Tibial nerve (tissue), 4 donors: ENCODE results near the gene SLC19A2. TPM values are rescaled to one million over a fixed set of nuclear protein-coding genes. Genes with fewer than 3 reads are reported as not detected.
A peak's percentile ranks its signal among the peaks of the same experiment; 100 is the strongest.

Source experiments
- DNase-seq, 2 donors: peaks; one replicate each; pipeline ENCODE4 v3.0.0-alpha.2; 2019; ENCODE audit warnings: low spot score in 2 of 2
- H3K27ac ChIP-seq, 4 donors: fragments of 200-600 bp; sonication (generic) in 3 of 4; one replicate each; pipeline ENCODE4 v1.5.1; 2017 to 2019; ENCODE audit warnings: mild to moderate bottlenecking in 1 of 4
- H3K27me3 ChIP-seq, 2 donors: fragments of 200-600 bp; sonication (generic) in 1 of 2; one replicate each; pipeline versions ENCODE4 v1.5.1 to v1.6.0; 2017 to 2019
- H3K36me3 ChIP-seq, 3 donors: fragments of 200-600 bp; sonication (generic); one replicate each; pipeline ENCODE4 v1.5.1; 2018 to 2019
- H3K4me1 ChIP-seq, 4 donors: fragments of 200-600 bp; sonication (generic) in 3 of 4; one replicate each; pipeline ENCODE4 v1.5.1; 2017 to 2019
- H3K4me3 ChIP-seq, 4 donors: fragments of 200-600 bp; sonication (generic) in 3 of 4; one replicate each; pipeline ENCODE4 v1.5.1; 2017 to 2019; ENCODE audit warnings: mild to moderate bottlenecking in 1 of 4, moderate library complexity in 1 of 4
- H3K9me3 ChIP-seq, 4 donors: fragments of 200-600 bp; sonication (generic) in 3 of 4; one replicate each; pipeline ENCODE4 v1.5.1; 2017 to 2019
- EP300 ChIP-seq, 2 donors: sonication (generic); formaldehyde crosslinking; IDR thresholded peaks; one replicate each; pipeline ENCODE4 v1.6.1; 2017; ENCODE audit warnings: antibody characterized with exemption in 2 of 2, mild to moderate bottlenecking in 1 of 2
- POLR2A ChIP-seq, 2 donors: fragments of 450-650 bp; IDR thresholded peaks; one replicate each; pipeline ENCODE4 v1.6.1; 2017; ENCODE audit warnings: antibody characterized with exemption in 2 of 2, mild to moderate bottlenecking in 2 of 2, moderate library complexity in 2 of 2
- WGBS, 2 donors: methylation state at CpG; one replicate each; pipeline ENCODE4 v1.1.5; 2018; 5-methylcytosine and 5-hydroxymethylcytosine counted together
- total RNA-seq, 4 donors: library from RNA; depleted of rRNA; stranded (reverse); fragments of >200 nt; gene quantifications; one replicate each; pipeline ENCODE4 v1.1.0, GENCODE V29; 2016
- TF ChIP-seq, protein P1 (sequence below), 5 experiments: fragments of 200-600 bp in 3 of 5; fragments of 450-650 bp in 2 of 5; sonication (generic) in 3 of 5; IDR thresholded peaks; one replicate each; pipeline ENCODE4 v1.5.1; 2016 to 2019; ENCODE audit warnings: antibody characterized with exemption in 5 of 5, mild to moderate bottlenecking in 3 of 5, moderate library complexity in 2 of 5

SLC19A2 gene
- total RNA-seq, 4 donors from 2014 or later = 25.1 to 51.6 (median 35.6) TPM

- Histone ChIP-seq H3K4me1 (peaks cover 0 to 33% (median 15%) of the 10 kb centered on the region in 4 donors), H3K4me3 (no peak overlapping the region), H3K36me3 (no peaks in the 10 kb centered on the region), H3K9me3 (no peaks in the 10 kb centered on the region), H3K27ac (no peak overlapping the region), H3K27me3 (no peaks in the 10 kb centered on the region)
- no peak for TF ChIP-seq POLR2A (IDR thresholded peaks at IDR 0.05)
- TF ChIP-seq, protein P1, sequence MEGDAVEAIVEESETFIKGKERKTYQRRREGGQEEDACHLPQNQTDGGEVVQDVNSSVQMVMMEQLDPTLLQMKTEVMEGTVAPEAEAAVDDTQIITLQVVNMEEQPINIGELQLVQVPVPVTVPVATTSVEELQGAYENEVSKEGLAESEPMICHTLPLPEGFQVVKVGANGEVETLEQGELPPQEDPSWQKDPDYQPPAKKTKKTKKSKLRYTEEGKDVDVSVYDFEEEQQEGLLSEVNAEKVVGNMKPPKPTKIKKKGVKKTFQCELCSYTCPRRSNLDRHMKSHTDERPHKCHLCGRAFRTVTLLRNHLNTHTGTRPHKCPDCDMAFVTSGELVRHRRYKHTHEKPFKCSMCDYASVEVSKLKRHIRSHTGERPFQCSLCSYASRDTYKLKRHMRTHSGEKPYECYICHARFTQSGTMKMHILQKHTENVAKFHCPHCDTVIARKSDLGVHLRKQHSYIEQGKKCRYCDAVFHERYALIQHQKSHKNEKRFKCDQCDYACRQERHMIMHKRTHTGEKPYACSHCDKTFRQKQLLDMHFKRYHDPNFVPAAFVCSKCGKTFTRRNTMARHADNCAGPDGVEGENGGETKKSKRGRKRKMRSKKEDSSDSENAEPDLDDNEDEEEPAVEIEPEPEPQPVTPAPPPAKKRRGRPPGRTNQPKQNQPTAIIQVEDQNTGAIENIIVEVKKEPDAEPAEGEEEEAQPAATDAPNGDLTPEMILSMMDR (IDR thresholded peaks at IDR 0.05) = no peak
- TF ChIP-seq EP300 (IDR thresholded peaks at IDR 0.05) = no peak
- 85 to 89% methylated on average over 4 of the region's 4 CpGs for WGBS, 2 donors
- no peak for DNase-seq
Measured at GRCh38 chr1:169488157-169488556, 2.4 kb upstream of the SLC19A2 start.

- WGBS, 2 donors = 92 to 96% methylated on average over 16 of the region's 16 CpGs
- no peak for DNase-seq
- H3K27ac ChIP-seq = peak overlapping the region; percentile 97 to 100 (median 98)
- no peaks in the 10 kb centered on the region for H3K36me3 ChIP-seq
- peaks cover 0 to 39% (median 16%) of the 10 kb centered on the region in 4 donors for H3K4me1 ChIP-seq
- no peaks in the 10 kb centered on the region for H3K9me3 ChIP-seq
- TF ChIP-seq EP300 (IDR thresholded peaks at IDR 0.05) (no peak), POLR2A (IDR thresholded peaks at IDR 0.05) (no peak)
- TF ChIP-seq, protein P1 (IDR thresholded peaks at IDR 0.05) = no peak
- no peaks in the 10 kb centered on the region for H3K27me3 ChIP-seq
- no peak overlapping the region for H3K4me3 ChIP-seq
Measured at GRCh38 chr1:169487561-169487960, 1.8 kb upstream of the SLC19A2 start.

DNA sequence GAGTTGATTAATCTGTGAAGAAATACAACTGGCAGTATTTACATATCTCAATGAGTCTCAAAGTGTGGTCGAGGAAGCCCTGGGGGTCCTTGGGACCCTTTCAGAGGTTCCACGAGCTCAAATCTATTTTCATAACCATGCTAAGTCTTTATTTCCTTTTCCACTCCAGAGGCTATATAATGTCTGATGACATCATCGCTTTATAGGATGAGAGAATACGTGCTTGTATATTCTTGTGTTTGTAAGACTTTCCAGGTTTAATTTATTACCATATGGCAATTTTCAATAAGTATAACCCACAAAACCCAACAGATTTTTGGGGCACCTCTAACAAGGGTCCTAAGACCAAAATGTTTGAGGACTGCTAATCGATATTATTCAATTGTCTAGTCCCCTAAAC, 1.4 kb upstream of the SLC19A2 start:
- 83 to 85% methylated on average over 5 of the region's 5 CpGs for WGBS, 2 donors
- Histone ChIP-seq H3K4me1 (peaks cover 0 to 43% (median 16%) of the 10 kb centered on the region in 4 donors), H3K27ac (peak overlapping the region; percentile 97 to 100 (median 98)), H3K4me3 (peak overlapping the region in 2 of 4 donors; percentile 40 to 99), H3K27me3 (no peaks in the 10 kb centered on the region), H3K9me3 (no peaks in the 10 kb centered on the region), H3K36me3 (no peaks in the 10 kb centered on the region)
- TF ChIP-seq, protein P1 (IDR thresholded peaks at IDR 0.05) = no peak
- TF ChIP-seq POLR2A (IDR thresholded peaks at IDR 0.05) (no peak), EP300 (IDR thresholded peaks at IDR 0.05) (no peak)
- DNase-seq = no peak

GRCh38 chr1:169486281-169487051, 722 bp upstream of the SLC19A2 start:
- no peak for TF ChIP-seq EP300 (IDR thresholded peaks at IDR 0.05)
- no peak for TF ChIP-seq POLR2A (IDR thresholded peaks at IDR 0.05)
- TF ChIP-seq, protein P1 (IDR thresholded peaks at IDR 0.05) = no peak
- peak overlapping the region; percentile 40 to 99 (median 78) for H3K4me3 ChIP-seq
- 4% methylated on average over 14 of the region's 14 CpGs for WGBS, 2 donors
- H3K27me3 ChIP-seq = no peaks in the 10 kb centered on the region
- H3K27ac ChIP-seq = peak overlapping the region; percentile 97 to 100 (median 98)
- H3K36me3 ChIP-seq = no peaks in the 10 kb centered on the region
- no peak for DNase-seq
- H3K4me1 ChIP-seq = peaks cover 0 to 46% (median 16%) of the 10 kb centered on the region in 4 donors
- no peaks in the 10 kb centered on the region for H3K9me3 ChIP-seq

GRCh38 chr1:169484683-169485430, 887 bp downstream of the SLC19A2 start:
- no peaks in the 10 kb centered on the region for H3K36me3 ChIP-seq
- no peaks in the 10 kb centered on the region for H3K9me3 ChIP-seq
- 15% methylated on average over 15 of the region's 15 CpGs for WGBS, 2 donors
- peaks cover 0 to 53% (median 16%) of the 10 kb centered on the region in 4 donors for H3K4me1 ChIP-seq
- no peaks in the 10 kb centered on the region for H3K27me3 ChIP-seq
- peak overlapping the region; percentile 97 to 100 (median 98) for H3K27ac ChIP-seq
- DNase-seq = peak; percentile 18 to 60
- TF ChIP-seq POLR2A (IDR thresholded peaks at IDR 0.05) (no peak), EP300 (IDR thresholded peaks at IDR 0.05) (peak in 1 of 2 donors; percentile 8)
- TF ChIP-seq, protein P1 (IDR thresholded peaks at IDR 0.05) = no peak
- H3K4me3 ChIP-seq = peak overlapping the region; percentile 73 to 99 (median 88)
